Neural cell (in vitro differentiated cells): ENCODE results near the gene C8A. TPM values are rescaled to one million over a fixed set of nuclear protein-coding genes. Genes with fewer than 3 reads are reported as not detected.

ENCODE experiments used
- H2AFZ ChIP-seq: fragments of 200-600, 300-800 bp; sonication (generic), shearing (Covaris generic); 2 replicates; pipeline ENCODE4 v1.6.0; 2014; ENCODE audit warnings: low read depth, mild to moderate bottlenecking, antibody characterized with exemption, low read length, moderate library complexity
- H3F3A ChIP-seq: fragments of 200-600 bp; shearing (Covaris generic); 2 replicates; pipeline ENCODE4 v1.6.1; 2016; ENCODE audit warnings: mild to moderate bottlenecking, moderate library complexity, mixed read lengths, antibody characterized with exemption, low read length; ENCODE audit not compliant: insufficient read depth, poor library complexity, severe bottlenecking
- H3K27ac ChIP-seq: fragments of 200-600, 300-800 bp; sonication (generic), shearing (Covaris generic); 2 replicates; pipeline ENCODE4 v1.5.1; 2014; ENCODE audit warnings: mild to moderate bottlenecking, low read length, moderate library complexity
- H3K27me3 ChIP-seq: fragments of 300-800, 200-600 bp; sonication (generic), shearing (Covaris generic); 2 replicates; pipeline ENCODE4 v1.6.0; 2014; ENCODE audit warnings: mild to moderate bottlenecking, low read depth, low read length, moderate library complexity; ENCODE audit not compliant: insufficient read depth
- H3K36me3 ChIP-seq: fragments of 300-800, 200-600 bp; sonication (generic), shearing (Covaris generic); 2 replicates; pipeline ENCODE4 v1.5.1; 2014; ENCODE audit warnings: mild to moderate bottlenecking, antibody characterized with exemption, low read length, moderate library complexity; ENCODE audit not compliant: insufficient read depth
- H3K4me2 ChIP-seq: fragments of 300-800, 200-600 bp; sonication (generic), shearing (Covaris generic); 2 replicates; pipeline ENCODE4 v1.6.0; 2014; ENCODE audit warnings: mild to moderate bottlenecking, low read length
- H3K4me3 ChIP-seq: fragments of 300-800, 200-600 bp; sonication (generic), shearing (Covaris generic); 2 replicates; pipeline ENCODE4 v1.5.1; 2014; ENCODE audit warnings: mild to moderate bottlenecking, low read length, moderate library complexity
- H3K79me2 ChIP-seq: fragments of 200-600 bp; shearing (Covaris generic); replicated peaks from 2 replicates; pipeline ENCODE4 v1.6.0; 2014; ENCODE audit warnings: mild to moderate bottlenecking, low read length, moderate library complexity; ENCODE audit not compliant: insufficient read depth
- H3K9ac ChIP-seq: fragments of 300-800, 200-600 bp; sonication (generic), shearing (Covaris generic); 2 replicates; pipeline ENCODE4 v1.6.1; 2016; ENCODE audit warnings: mild to moderate bottlenecking, low read length, mixed read lengths
- H3K9me2 ChIP-seq: fragments of 200-600 bp; shearing (Covaris generic); 2 replicates; pipeline ENCODE4 v1.6.1; 2016; ENCODE audit warnings: mild to moderate bottlenecking, low read length, mixed read lengths; ENCODE audit not compliant: insufficient read depth
- H3K9me3 ChIP-seq: fragments of 200-600, 300-800 bp; sonication (generic), shearing (Covaris generic); 2 replicates; pipeline ENCODE4 v1.6.1; 2016; ENCODE audit warnings: mild to moderate bottlenecking, mixed run types, low read length, moderate library complexity, mixed read lengths
- H4K20me1 ChIP-seq: fragments of 200-600 bp; shearing (Covaris generic); 2 replicates; pipeline ENCODE4 v1.6.1; 2016; ENCODE audit warnings: mild to moderate bottlenecking, mixed run types; ENCODE audit not compliant: insufficient read depth
- EP300 ChIP-seq: fragments of 450-650 bp; conservative IDR thresholded peaks from 2 replicates; pipeline ENCODE4 v1.6.1; 2014; ENCODE audit warnings: antibody characterized with exemption, mild to moderate bottlenecking, moderate library complexity; ENCODE audit not compliant: poor library complexity, severe bottlenecking
- EZH2 ChIP-seq: fragments of 200-600, 300-800 bp; shearing (Covaris generic), sonication (generic); IDR thresholded peaks from 2 replicates; pipeline ENCODE4 v1.6.1; 2014; ENCODE audit warnings: antibody characterized with exemption, low read length, borderline replicate concordance, mild to moderate bottlenecking; ENCODE audit not compliant: insufficient read depth, poor library complexity, severe bottlenecking
- MXI1 ChIP-seq: fragments of 450-650 bp; conservative IDR thresholded peaks from 2 replicates; pipeline ENCODE4 v1.6.1; 2014; ENCODE audit warnings: antibody characterized with exemption, mild to moderate bottlenecking; ENCODE audit not compliant: poor library complexity, severe bottlenecking
- POLR2AphosphoS5 ChIP-seq: IDR thresholded peaks from 2 replicates; pipeline ENCODE4 v1.6.1; 2012
- RAD21 ChIP-seq: fragments of 450-650 bp; conservative IDR thresholded peaks from 2 replicates; pipeline ENCODE4 v1.6.1; 2014; ENCODE audit warnings: antibody characterized with exemption, mild to moderate bottlenecking, moderate library complexity
- SMC3 ChIP-seq: fragments of 450-650 bp; conservative IDR thresholded peaks from 2 replicates; pipeline ENCODE4 v1.6.1; 2014; ENCODE audit warnings: antibody characterized with exemption, mild to moderate bottlenecking, moderate library complexity; ENCODE audit not compliant: poor library complexity
- TAF1 ChIP-seq: IDR thresholded peaks from 2 replicates; pipeline ENCODE4 v1.6.1; 2012; ENCODE audit warnings: low read depth
- polyA plus RNA-seq: library from polyadenylated mRNA; depleted of rRNA; stranded (reverse); fragments of >200 nt; gene quantifications from 2 replicates; pipeline ENCODE4 v1.2.3, GENCODE V29; 2014
- TF ChIP-seq, protein P1 (sequence below): IDR thresholded peaks from 2 replicates; pipeline ENCODE4 v1.6.1; 2012; ENCODE audit warnings: borderline replicate concordance
- TF ChIP-seq, protein P2 (sequence below): fragments of 450-650 bp; IDR thresholded peaks from 2 replicates; pipeline ENCODE4 v1.5.1; 2014; ENCODE audit warnings: antibody characterized with exemption, mild to moderate bottlenecking, moderate library complexity; ENCODE audit not compliant: poor library complexity, severe bottlenecking

C8A gene
- polyA plus RNA-seq, 1 donor from 2014 or later, result not detected

DNA sequence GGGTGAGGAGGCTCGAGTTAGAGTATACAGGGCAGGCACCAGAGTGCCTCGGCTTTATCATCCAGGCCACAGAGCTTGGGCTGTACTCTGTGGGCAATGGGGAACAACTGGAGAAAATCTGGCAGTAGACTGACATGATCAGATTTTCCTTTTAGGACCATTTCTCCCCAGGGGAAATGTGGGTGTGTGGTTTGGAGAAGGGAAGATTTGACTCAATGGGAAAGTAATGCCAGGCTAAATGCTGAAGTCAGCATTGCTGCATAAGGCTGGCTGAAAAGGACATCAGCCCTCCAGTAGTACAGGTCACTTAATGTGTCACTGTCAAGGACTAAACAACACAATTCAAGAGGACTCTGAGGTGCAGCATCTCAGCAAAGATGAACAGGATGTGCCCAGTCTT is 40.4 kb upstream of the C8A start:
- Histone ChIP-seq H3F3A (no peaks in the 10 kb centered on the region), H3K4me3 (no peak overlapping the region), H3K36me3 (no peaks in the 10 kb centered on the region), H3K79me2 (no peaks in the 10 kb centered on the region), H3K9me3 (no peaks in the 10 kb centered on the region), H3K27me3 (no peaks in the 10 kb centered on the region), H3K27ac (no peak overlapping the region), H3K4me2 (no peak overlapping the region), H2AFZ (no peak overlapping the region), H3K9ac (no peak overlapping the region), H4K20me1 (no peaks in the 10 kb centered on the region), H3K9me2 (no peaks in the 10 kb centered on the region)
- TF ChIP-seq POLR2AphosphoS5 (no peak), TAF1 (no peak), EP300 (no peak), SMC3 (no peak), EZH2 (no peak), MXI1 (no peak), RAD21 (no peak)
- TF ChIP-seq, protein P1, sequence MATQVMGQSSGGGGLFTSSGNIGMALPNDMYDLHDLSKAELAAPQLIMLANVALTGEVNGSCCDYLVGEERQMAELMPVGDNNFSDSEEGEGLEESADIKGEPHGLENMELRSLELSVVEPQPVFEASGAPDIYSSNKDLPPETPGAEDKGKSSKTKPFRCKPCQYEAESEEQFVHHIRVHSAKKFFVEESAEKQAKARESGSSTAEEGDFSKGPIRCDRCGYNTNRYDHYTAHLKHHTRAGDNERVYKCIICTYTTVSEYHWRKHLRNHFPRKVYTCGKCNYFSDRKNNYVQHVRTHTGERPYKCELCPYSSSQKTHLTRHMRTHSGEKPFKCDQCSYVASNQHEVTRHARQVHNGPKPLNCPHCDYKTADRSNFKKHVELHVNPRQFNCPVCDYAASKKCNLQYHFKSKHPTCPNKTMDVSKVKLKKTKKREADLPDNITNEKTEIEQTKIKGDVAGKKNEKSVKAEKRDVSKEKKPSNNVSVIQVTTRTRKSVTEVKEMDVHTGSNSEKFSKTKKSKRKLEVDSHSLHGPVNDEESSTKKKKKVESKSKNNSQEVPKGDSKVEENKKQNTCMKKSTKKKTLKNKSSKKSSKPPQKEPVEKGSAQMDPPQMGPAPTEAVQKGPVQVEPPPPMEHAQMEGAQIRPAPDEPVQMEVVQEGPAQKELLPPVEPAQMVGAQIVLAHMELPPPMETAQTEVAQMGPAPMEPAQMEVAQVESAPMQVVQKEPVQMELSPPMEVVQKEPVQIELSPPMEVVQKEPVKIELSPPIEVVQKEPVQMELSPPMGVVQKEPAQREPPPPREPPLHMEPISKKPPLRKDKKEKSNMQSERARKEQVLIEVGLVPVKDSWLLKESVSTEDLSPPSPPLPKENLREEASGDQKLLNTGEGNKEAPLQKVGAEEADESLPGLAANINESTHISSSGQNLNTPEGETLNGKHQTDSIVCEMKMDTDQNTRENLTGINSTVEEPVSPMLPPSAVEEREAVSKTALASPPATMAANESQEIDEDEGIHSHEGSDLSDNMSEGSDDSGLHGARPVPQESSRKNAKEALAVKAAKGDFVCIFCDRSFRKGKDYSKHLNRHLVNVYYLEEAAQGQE, result no peak
- TF ChIP-seq, protein P2, sequence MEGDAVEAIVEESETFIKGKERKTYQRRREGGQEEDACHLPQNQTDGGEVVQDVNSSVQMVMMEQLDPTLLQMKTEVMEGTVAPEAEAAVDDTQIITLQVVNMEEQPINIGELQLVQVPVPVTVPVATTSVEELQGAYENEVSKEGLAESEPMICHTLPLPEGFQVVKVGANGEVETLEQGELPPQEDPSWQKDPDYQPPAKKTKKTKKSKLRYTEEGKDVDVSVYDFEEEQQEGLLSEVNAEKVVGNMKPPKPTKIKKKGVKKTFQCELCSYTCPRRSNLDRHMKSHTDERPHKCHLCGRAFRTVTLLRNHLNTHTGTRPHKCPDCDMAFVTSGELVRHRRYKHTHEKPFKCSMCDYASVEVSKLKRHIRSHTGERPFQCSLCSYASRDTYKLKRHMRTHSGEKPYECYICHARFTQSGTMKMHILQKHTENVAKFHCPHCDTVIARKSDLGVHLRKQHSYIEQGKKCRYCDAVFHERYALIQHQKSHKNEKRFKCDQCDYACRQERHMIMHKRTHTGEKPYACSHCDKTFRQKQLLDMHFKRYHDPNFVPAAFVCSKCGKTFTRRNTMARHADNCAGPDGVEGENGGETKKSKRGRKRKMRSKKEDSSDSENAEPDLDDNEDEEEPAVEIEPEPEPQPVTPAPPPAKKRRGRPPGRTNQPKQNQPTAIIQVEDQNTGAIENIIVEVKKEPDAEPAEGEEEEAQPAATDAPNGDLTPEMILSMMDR, result no peak

DNA sequence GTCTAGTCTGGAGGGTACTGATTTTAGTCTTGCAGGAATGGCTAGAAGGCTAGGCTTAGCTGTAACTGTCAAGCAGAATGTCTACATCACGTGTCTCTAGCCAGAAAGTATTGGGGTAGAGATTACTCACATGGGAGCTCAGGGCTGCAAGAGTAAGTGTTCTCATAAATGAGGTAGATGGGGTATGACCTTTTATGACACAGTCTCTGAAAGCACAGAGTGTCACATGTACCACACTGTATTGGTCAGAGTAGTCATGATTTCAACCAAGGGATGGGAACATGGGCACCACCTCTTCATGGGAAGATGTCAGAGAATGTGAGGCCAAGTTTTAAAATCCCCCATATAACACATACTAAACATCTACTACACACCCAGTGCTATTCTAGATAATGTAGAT is 38.3 kb upstream of the C8A start:
- no peaks in the 10 kb centered on the region for H4K20me1 ChIP-seq
- no peaks in the 10 kb centered on the region for H3F3A ChIP-seq
- no peak overlapping the region for H3K4me3 ChIP-seq
- H3K9me3 ChIP-seq, result no peaks in the 10 kb centered on the region
- no peak overlapping the region for H3K9ac ChIP-seq
- no peaks in the 10 kb centered on the region for H3K36me3 ChIP-seq
- TF ChIP-seq TAF1 (no peak), EZH2 (no peak), RAD21 (no peak), SMC3 (no peak), POLR2AphosphoS5 (no peak)
- TF ChIP-seq, protein P1, result no peak
- TF ChIP-seq, protein P2, result no peak
- H3K27me3 ChIP-seq, result no peaks in the 10 kb centered on the region
- no peak overlapping the region for H3K27ac ChIP-seq
- H3K9me2 ChIP-seq, result no peaks in the 10 kb centered on the region
- H3K79me2 ChIP-seq, result no peaks in the 10 kb centered on the region
- H2AFZ ChIP-seq, result no peak overlapping the region
- no peak overlapping the region for H3K4me2 ChIP-seq
